ENCODE results near the gene SETBP1. TPM values are rescaled to one million over a fixed set of nuclear protein-coding genes. Genes with fewer than 3 reads are reported as not detected.

Gene SETBP1
- total RNA-seq, 4 donors from 2014 or later, result 15.6 to 27.3 (median 19.1) TPM

DNA sequence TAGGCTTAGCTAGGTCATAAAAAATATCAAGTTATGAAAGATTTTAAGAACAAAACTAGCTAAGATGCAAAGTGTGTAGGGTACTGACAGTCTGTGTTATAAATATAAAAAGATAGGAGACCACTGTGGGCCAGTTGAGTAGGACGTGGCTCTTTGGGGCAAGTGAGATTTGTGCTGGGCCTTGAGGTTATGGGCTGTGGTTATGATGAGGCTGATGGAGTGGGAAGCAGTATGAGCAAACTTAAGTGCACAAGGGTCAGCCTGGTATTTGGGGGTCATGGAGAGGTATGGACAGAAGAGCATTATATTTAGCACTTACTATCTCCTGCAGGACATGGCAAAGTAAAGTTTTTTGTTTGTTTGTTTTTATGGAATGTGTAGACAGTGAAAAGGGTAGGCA, 70.1 kb downstream of the SETBP1 start:
- TF ChIP-seq, protein P1, sequence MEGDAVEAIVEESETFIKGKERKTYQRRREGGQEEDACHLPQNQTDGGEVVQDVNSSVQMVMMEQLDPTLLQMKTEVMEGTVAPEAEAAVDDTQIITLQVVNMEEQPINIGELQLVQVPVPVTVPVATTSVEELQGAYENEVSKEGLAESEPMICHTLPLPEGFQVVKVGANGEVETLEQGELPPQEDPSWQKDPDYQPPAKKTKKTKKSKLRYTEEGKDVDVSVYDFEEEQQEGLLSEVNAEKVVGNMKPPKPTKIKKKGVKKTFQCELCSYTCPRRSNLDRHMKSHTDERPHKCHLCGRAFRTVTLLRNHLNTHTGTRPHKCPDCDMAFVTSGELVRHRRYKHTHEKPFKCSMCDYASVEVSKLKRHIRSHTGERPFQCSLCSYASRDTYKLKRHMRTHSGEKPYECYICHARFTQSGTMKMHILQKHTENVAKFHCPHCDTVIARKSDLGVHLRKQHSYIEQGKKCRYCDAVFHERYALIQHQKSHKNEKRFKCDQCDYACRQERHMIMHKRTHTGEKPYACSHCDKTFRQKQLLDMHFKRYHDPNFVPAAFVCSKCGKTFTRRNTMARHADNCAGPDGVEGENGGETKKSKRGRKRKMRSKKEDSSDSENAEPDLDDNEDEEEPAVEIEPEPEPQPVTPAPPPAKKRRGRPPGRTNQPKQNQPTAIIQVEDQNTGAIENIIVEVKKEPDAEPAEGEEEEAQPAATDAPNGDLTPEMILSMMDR (IDR thresholded peaks at IDR 0.05; ENCODE audit: low read depth), result no peak

DNA sequence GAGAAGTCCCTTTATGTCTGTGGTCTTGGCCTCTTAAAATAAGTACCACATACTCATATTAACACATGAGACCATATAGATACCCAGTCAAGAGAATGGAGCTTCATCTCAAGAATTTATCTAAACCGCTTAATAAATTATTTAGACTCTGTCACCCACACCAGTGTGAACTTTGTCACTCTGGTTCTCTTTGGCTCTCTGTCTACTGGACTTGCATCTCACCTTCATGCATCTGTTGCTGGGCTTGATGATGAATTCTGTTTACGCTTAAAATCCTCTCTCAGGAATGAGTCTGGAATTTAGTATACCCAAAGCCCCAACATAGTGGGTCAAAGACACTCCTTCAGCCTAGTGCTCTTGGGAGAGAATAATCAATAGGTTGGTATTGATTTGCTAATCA, 73.9 kb downstream of the SETBP1 start:
- TF ChIP-seq, protein P1 (IDR thresholded peaks at IDR 0.05; ENCODE audit: low read depth), result no peak

DNA sequence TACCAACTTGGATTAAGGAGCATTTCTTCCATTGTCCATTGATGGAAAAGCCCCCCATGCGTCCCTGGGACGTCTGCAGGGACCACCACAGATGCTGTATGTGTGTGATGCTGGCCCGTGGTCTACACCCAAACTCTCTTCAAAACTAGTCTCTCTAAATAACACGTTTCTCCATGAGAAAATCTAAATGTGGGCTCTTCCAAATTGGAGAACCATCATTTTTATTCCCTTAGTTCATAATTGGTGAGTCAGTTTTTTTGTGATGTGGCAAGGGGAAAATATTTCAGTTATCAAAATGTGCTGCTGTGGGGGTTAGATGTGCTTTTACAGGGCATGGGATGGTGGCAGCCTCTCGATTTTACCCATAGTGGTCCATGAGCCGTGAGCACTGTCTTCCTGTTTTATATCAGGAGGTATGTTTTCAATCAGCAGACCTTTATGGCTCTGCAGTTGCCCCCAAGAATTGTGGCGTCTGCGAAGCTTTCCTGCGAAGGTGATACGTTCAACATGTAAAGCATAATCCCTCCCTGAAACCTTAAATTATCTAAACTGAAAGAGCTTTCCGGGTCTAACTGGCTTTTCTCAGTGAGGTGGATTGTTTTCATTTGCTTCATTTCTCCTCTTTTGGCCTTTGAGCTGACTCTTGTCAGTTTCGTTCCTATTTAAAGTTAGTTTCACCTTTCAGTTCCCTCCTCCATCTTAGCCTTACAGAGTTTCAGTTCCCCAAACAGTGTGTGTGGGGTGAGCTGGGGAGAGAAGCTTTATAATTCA, 78.4 kb downstream of the SETBP1 start:
- TF ChIP-seq, protein P1 (IDR thresholded peaks at IDR 0.05; ENCODE audit: low read depth), result no peak

GRCh38 chr18:44759925-44760342, 79.2 kb downstream of the SETBP1 start:
- TF ChIP-seq, protein P1 (IDR thresholded peaks at IDR 0.05; ENCODE audit: low read depth), result no peak

- TF ChIP-seq, protein P1 (IDR thresholded peaks at IDR 0.05; ENCODE audit: low read depth), result no peak
These were observed 81.1 kb downstream of the SETBP1 start for GRCh38 chr18:44761812-44762211.

DNA sequence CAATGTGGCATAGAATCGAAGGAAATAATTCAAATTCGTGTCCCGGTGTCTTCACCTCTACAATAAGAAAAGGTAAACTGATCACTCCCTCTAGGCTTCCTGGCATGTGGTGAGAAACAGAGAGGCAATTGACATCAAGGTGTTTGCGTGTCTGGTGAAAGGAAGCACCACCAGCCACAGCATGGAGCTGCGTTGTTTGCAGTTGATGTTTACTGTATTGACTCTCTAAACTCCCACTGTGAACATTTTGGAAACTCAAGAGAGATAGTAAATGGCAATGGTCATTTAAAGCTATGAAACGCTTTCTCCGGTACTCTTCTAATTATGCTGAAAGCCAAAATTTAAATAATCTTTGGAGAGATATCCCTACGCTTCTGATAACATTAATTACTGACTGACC, 82.6 kb downstream of the SETBP1 start:
- TF ChIP-seq, protein P1 (IDR thresholded peaks at IDR 0.05; ENCODE audit: low read depth), result no peak

GRCh38 chr18:44764863-44765262, 84.2 kb downstream of the SETBP1 start:
- TF ChIP-seq, protein P1 (IDR thresholded peaks at IDR 0.05; ENCODE audit: low read depth), result no peak
